Measurements from ENCODE around the gene LNX1.

DNA sequence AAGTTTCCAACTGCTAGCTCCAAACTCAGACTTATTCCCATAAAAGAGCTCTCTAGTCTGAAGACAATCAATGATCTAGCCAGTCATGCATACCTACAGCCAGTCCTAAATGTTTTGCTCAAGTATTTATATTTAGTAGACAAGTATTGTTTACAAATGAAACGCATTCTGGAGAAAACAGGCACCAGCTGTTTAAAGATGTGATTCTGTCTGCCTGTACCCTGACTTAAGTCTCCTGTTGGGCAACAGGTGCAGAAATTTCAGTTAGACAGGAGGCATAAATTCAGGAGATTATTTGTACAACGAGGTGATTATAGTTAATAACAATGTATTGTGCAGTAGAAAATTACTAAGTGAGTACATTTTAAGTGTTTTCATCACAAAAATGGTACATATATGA is 28.9 kb downstream of the LNX1 start:
- TF ChIP-seq, protein P1, sequence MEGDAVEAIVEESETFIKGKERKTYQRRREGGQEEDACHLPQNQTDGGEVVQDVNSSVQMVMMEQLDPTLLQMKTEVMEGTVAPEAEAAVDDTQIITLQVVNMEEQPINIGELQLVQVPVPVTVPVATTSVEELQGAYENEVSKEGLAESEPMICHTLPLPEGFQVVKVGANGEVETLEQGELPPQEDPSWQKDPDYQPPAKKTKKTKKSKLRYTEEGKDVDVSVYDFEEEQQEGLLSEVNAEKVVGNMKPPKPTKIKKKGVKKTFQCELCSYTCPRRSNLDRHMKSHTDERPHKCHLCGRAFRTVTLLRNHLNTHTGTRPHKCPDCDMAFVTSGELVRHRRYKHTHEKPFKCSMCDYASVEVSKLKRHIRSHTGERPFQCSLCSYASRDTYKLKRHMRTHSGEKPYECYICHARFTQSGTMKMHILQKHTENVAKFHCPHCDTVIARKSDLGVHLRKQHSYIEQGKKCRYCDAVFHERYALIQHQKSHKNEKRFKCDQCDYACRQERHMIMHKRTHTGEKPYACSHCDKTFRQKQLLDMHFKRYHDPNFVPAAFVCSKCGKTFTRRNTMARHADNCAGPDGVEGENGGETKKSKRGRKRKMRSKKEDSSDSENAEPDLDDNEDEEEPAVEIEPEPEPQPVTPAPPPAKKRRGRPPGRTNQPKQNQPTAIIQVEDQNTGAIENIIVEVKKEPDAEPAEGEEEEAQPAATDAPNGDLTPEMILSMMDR (IDR thresholded peaks at IDR 0.05): no peak
- TF ChIP-seq POLR2A (IDR thresholded peaks at IDR 0.05): no peak
